Sigmoid colon (tissue), 7 donors: ENCODE data around the gene GLIS1. TPM values are rescaled to one million over a fixed set of nuclear protein-coding genes. Genes with fewer than 3 reads are reported as not detected.

Experiments used
- DNase-seq: peaks from one replicate; pipeline ENCODE4 v3.0.0-alpha.2; 2019
- H3K27ac ChIP-seq, 4 donors: fragments of 200-600 bp; sonication (generic); one replicate each; pipeline ENCODE4 v1.5.1; 2016 to 2019; ENCODE audit warnings: mild to moderate bottlenecking in 1 of 4
- H3K27me3 ChIP-seq, 3 donors: fragments of 200-600 bp; sonication (generic); one replicate each; pipeline ENCODE4 v1.5.1; 2019; ENCODE audit warnings: mild to moderate bottlenecking in 1 of 3
- H3K36me3 ChIP-seq, 4 donors: fragments of 200-600 bp; sonication (generic); one replicate each; pipeline ENCODE4 v1.5.1; 2016 to 2019
- H3K4me1 ChIP-seq, 4 donors: fragments of 200-600 bp; sonication (generic); one replicate each; pipeline ENCODE4 v1.5.1; 2017 to 2019
- H3K4me3 ChIP-seq, 4 donors: fragments of 200-600 bp; sonication (generic); one replicate each; pipeline ENCODE4 v1.5.1; 2017 to 2019; ENCODE audit warnings: mild to moderate bottlenecking in 2 of 4, moderate library complexity in 1 of 4
- H3K9me3 ChIP-seq, 4 donors: fragments of 200-600 bp in 3 of 4; sonication (generic) in 3 of 4; one replicate each; pipeline versions ENCODE4 v1.5.1 to v1.6.1; 2013 to 2019
- EP300 ChIP-seq, 4 donors: sonication (generic); formaldehyde crosslinking; IDR thresholded peaks; one replicate each; pipeline ENCODE4 v1.6.1; 2017; ENCODE audit warnings: antibody characterized with exemption in 4 of 4
- POLR2A ChIP-seq, 2 donors: fragments of 450-650 bp; IDR thresholded peaks; one replicate each; pipeline ENCODE4 v1.6.1; 2016; ENCODE audit warnings: antibody characterized with exemption in 2 of 2, mild to moderate bottlenecking in 2 of 2, moderate library complexity in 2 of 2
- POLR2AphosphoS5 ChIP-seq, 4 donors: sonication (generic); formaldehyde crosslinking; IDR thresholded peaks; one replicate each; pipeline ENCODE4 v1.6.1; 2017; ENCODE audit warnings: antibody characterized with exemption in 4 of 4
- WGBS, 2 donors: extraction: QIAGEN DNeasy Blood & Tissue Kit; methylation state at CpG; one replicate each; pipeline ENCODE4 v1.1.7; 2013; 5-methylcytosine and 5-hydroxymethylcytosine counted together
- intact Hi-C: fragments of 100-400 bp; cut with DNase I; formaldehyde crosslinking; loops from one replicate; pipeline ENCODE4 v1.15.1; 2023
- polyA plus RNA-seq, 3 donors: library from polyadenylated mRNA; stranded (reverse); fragments of 200-250 nt; gene quantifications; one replicate each; pipeline ENCODE4 v1.2.3, GENCODE V29; 2013
- total RNA-seq, 4 donors: library from RNA; depleted of rRNA; stranded (reverse); fragments of >200 nt; gene quantifications; one replicate each; pipeline ENCODE4 v1.1.0, GENCODE V29; 2016
- TF ChIP-seq, protein P1 (sequence below), 4 experiments: fragments of 450-650 bp in 3 of 4; fragments of 200-600 bp in 1 of 4; IDR thresholded peaks; one replicate each; pipeline ENCODE4 v1.5.1; 2016 to 2019; ENCODE audit warnings: antibody characterized with exemption in 4 of 4, mild to moderate bottlenecking in 3 of 4, moderate library complexity in 2 of 4
- donor health status: healthy with polysubstance abuse.
- donor health status: Bipolar disorder and iron deficiency.
- donor health status: healthy.

Gene GLIS1
- total and polyA plus RNA-seq, 7 donors = 0.16 to 0.83 (median 0.32) TPM; not detected in 4

DNA sequence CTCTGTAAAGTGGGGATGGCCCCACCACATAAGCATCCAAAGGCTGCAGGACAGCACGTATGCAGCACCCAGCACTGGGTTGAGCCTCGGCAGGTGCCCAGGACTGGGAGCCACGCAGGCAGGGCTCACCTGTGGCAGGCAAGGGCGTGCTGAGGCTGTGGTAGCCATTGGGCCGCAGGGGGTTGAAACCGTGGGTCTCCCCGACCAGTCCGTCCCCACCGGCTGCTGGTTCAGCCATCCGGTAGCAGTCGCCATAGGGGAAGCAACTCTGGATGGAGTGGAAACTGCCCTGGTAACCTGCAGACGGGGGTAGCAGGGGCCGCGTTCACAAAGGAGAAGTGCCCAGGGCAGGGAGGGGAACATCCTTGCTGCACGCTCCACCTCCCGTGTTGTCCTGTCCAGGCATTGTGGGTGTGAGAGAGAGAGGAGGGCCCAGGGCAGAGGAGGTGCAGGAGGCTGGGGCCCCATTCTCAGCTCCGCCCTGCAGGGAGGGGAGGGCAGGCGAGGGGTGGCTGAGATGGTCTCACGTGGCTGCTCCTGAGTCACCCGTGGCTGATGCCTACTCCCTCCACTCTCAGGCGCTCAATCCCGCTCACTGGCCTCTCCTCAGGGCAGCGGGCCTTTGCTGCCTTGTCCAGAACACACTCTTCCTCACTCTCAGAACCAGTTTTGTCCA, 229.8 kb downstream of the GLIS1 start:
- TF ChIP-seq, protein P1, sequence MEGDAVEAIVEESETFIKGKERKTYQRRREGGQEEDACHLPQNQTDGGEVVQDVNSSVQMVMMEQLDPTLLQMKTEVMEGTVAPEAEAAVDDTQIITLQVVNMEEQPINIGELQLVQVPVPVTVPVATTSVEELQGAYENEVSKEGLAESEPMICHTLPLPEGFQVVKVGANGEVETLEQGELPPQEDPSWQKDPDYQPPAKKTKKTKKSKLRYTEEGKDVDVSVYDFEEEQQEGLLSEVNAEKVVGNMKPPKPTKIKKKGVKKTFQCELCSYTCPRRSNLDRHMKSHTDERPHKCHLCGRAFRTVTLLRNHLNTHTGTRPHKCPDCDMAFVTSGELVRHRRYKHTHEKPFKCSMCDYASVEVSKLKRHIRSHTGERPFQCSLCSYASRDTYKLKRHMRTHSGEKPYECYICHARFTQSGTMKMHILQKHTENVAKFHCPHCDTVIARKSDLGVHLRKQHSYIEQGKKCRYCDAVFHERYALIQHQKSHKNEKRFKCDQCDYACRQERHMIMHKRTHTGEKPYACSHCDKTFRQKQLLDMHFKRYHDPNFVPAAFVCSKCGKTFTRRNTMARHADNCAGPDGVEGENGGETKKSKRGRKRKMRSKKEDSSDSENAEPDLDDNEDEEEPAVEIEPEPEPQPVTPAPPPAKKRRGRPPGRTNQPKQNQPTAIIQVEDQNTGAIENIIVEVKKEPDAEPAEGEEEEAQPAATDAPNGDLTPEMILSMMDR (IDR thresholded peaks at IDR 0.05) = no peak
- no peak for TF ChIP-seq EP300 (IDR thresholded peaks at IDR 0.05)
- no peak for TF ChIP-seq POLR2A (IDR thresholded peaks at IDR 0.05)
- peaks cover 0 to 21% (median 20%) of the 10 kb centered on the region in 4 donors for H3K4me1 ChIP-seq
- 59% methylated on average over 23 of the region's 23 CpGs for WGBS, 2 donors
- DNase-seq = no peak
- intact Hi-C loops = no loop called here
- H3K27ac ChIP-seq = no peak overlapping the region
- H3K4me3 ChIP-seq = no peak overlapping the region
- H3K9me3 ChIP-seq = no peaks in the 10 kb centered on the region
- H3K36me3 ChIP-seq = no peaks in the 10 kb centered on the region
- H3K27me3 ChIP-seq = no peaks in the 10 kb centered on the region

DNA sequence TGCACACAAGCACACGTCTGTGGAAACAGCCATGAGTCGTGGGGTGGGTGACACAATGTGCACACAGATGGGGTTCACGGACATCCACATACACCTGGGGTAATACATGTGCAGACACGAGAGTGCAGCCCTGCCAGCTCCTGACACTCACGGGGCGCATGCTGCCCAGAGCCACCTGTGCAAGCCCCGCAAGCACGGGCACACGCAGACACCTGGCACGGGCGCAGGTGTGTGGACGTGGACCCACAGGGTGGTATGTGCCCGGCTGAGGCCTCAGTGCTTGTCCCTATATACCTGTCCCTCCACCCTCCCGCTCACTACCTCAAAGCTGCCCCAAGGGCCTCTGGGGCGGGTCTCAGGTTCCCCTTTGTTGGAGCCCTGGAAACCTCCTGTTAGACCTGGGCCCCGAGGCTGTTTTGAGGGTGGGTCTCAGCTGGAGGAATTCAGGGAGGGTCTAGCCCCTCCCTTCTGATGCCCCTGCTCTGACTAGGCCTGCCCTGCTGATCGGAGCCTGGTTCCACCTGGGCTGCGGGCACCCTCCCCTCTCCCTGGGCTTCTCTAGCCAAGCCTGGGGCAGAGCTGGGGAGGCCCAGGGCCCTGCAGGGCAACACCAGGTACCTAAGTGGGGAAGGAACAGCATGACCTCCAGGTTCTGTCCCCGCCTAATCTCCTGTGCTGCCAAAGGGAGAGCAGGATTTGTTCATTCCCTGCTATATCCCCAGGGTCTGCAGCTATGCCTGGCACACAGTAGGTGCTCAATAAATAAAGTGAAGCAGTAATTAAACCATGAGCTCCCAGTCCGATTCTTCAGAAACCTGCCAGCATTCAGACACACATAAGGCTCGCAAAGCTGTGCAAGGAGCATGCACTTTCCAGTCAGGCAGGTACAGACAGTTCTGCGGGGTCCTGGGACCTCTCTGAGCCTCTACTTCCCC, 230.6 kb downstream of the GLIS1 start:
- Histone ChIP-seq H3K4me1 (peaks cover 0 to 21% (median 19%) of the 10 kb centered on the region in 4 donors), H3K27ac (no peak overlapping the region), H3K9me3 (no peaks in the 10 kb centered on the region), H3K36me3 (no peaks in the 10 kb centered on the region), H3K27me3 (no peaks in the 10 kb centered on the region), H3K4me3 (no peak overlapping the region)
- intact Hi-C loops = no loop called here
- TF ChIP-seq POLR2A (IDR thresholded peaks at IDR 0.05) (no peak), EP300 (IDR thresholded peaks at IDR 0.05) (no peak), POLR2AphosphoS5 (IDR thresholded peaks at IDR 0.05) (no peak)
- TF ChIP-seq, protein P1 (IDR thresholded peaks at IDR 0.05) = no peak
- DNase-seq = no peak
- 87 to 92% methylated on average over 22 of the region's 22 CpGs for WGBS, 2 donors

DNA sequence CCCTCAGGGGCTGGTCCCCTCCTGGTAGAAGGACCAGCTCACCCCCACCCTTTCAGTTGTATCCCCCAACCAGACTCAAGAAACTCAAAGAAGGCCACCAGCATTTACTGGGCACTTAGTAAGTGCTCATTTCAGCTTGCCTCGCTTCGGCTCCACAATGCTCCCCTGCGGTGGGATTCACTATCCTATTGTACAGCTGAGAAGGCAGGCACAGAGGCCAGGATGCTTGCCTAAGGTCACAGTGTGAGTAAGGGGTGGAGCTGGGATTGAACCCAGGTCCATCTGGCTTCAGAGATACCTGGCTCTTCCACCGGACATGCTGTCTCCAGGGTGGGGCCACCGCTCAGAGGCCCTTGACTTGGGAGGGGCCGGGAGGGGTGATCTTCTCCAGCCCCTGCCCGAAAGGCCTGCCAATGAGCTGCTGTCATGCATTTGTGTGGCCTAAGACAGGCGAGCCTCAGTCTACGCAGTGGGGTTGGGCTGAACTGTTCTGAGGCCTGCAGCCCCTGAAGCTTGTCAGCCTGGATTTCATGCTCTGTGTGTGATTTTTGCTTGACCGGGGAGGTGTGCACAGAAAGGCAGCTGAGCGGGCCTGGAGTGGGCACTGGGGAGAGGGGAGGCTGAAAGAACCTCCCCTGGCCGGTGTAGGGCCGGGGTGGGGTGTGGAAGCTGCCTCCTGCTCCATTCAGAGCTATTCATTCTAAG, 231.7 kb downstream of the GLIS1 start:
- no peaks in the 10 kb centered on the region for H3K36me3 ChIP-seq
- H3K4me3 ChIP-seq = no peak overlapping the region
- TF ChIP-seq POLR2AphosphoS5 (IDR thresholded peaks at IDR 0.05) (no peak), POLR2A (IDR thresholded peaks at IDR 0.05) (no peak), EP300 (IDR thresholded peaks at IDR 0.05) (no peak)
- TF ChIP-seq, protein P1 (IDR thresholded peaks at IDR 0.05) = no peak
- DNase-seq = no peak
- intact Hi-C loops = no loop called here
- peaks cover 0 to 12% (median 10%) of the 10 kb centered on the region in 4 donors for H3K4me1 ChIP-seq
- H3K27ac ChIP-seq = no peak overlapping the region
- WGBS, 2 donors = 84 to 91% methylated on average over 13 of the region's 13 CpGs
- no peaks in the 10 kb centered on the region for H3K27me3 ChIP-seq
- no peaks in the 10 kb centered on the region for H3K9me3 ChIP-seq

DNA sequence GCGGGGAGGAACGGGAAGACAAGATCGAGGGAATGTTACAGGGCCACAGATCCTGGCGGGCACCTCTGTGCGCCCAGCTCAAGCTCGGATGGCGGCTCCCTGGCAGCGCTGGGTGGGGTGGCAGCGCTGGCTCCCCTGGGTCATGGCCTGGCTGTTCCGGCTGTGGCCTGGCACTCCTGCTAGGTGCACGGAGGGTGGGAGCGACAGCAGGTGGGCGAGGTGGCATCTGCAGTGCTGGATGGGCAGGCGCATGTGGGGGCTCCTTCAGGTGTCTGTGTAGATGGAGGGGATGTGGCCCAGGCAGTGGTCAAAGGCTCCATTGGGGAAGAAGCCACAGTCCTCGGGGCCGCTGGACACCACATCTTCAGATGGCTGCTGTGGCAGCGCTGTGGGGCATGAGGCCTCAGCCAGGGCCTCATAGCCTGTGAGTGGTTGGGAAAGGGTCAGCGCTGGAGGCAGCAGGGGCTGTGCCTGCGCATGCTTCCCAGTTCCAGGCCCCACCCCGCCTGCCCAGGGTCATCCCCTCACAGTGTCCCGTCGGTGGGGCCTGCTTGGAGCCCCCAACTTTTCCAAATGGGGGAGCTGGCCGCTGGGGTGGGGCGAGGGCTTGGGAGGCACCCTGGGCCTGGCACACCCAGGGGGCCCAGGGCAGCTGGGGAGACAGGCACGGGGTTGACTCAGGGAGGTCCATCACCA, 232.5 kb downstream of the GLIS1 start:
- DNase-seq = no peak
- H3K36me3 ChIP-seq = no peaks in the 10 kb centered on the region
- intact Hi-C loops = no loop called here
- peaks cover 0 to 4% (median 0%) of the 10 kb centered on the region in 3 donors for H3K27me3 ChIP-seq
- TF ChIP-seq POLR2A (IDR thresholded peaks at IDR 0.05) (no peak), POLR2AphosphoS5 (IDR thresholded peaks at IDR 0.05) (no peak), EP300 (IDR thresholded peaks at IDR 0.05) (no peak)
- TF ChIP-seq, protein P1 (IDR thresholded peaks at IDR 0.05) = no peak
- H3K4me3 ChIP-seq = no peak overlapping the region
- peaks cover 0 to 8% (median 6%) of the 10 kb centered on the region in 4 donors for H3K4me1 ChIP-seq
- H3K27ac ChIP-seq = no peak overlapping the region
- WGBS, 2 donors = 90 to 93% methylated on average over 25 of the region's 25 CpGs
- H3K9me3 ChIP-seq = no peaks in the 10 kb centered on the region
